ENCODE measurements around the gene MYL3. TPM values are rescaled to one million over a fixed set of nuclear protein-coding genes. Genes with fewer than 3 reads are reported as not detected.

The MYL3 gene
- total RNA-seq, 6 donors from 2014 or later: 1.2 to 6.3 (median 2.6) TPM

GRCh38 chr3:46897829-46898320, 34.6 kb upstream of the MYL3 start:
- ATAC-seq (ENCODE audit: low FRiP score in 2 of 2): no peak
- DNase-seq: peak in 1 of 2 donors; percentile 44
- Histone ChIP-seq H3K4me1 (peaks cover 17 to 24% (median 22%) of the 10 kb centered on the region in 4 donors), H3K27ac (no peak overlapping the region), H3K27me3 (peaks cover 0 to 11% (median 4%) of the 10 kb centered on the region in 4 donors), H3K4me3 (no peak overlapping the region), H3K36me3 (no peaks in the 10 kb centered on the region), H3K9me3 (no peaks in the 10 kb centered on the region)
- no peak for TF ChIP-seq CTCF (IDR thresholded peaks at IDR 0.05)
- TF ChIP-seq POLR2A (IDR thresholded peaks at IDR 0.05): no peak
- TF ChIP-seq EP300 (IDR thresholded peaks at IDR 0.05): no peak
- no peak for TF ChIP-seq POLR2AphosphoS5 (IDR thresholded peaks at IDR 0.05)
- WGBS, 2 donors: 75 to 76% methylated on average over 13 to 15 of the region's 15 CpGs

GRCh38 chr3:46897031-46897430, 33.8 kb upstream of the MYL3 start:
- Histone ChIP-seq H3K27ac (no peak overlapping the region), H3K4me3 (no peak overlapping the region), H3K36me3 (no peaks in the 10 kb centered on the region), H3K27me3 (peaks cover 0 to 11% (median 4%) of the 10 kb centered on the region in 4 donors), H3K9me3 (no peaks in the 10 kb centered on the region), H3K4me1 (peaks cover 23 to 33% (median 30%) of the 10 kb centered on the region in 4 donors)
- no peak for ATAC-seq (ENCODE audit: low FRiP score in 2 of 2)
- WGBS, 2 donors: 83 to 96% methylated on average over 2 of the region's 2 CpGs
- no peak for DNase-seq
- TF ChIP-seq POLR2A (IDR thresholded peaks at IDR 0.05) (no peak), EP300 (IDR thresholded peaks at IDR 0.05) (no peak), POLR2AphosphoS5 (IDR thresholded peaks at IDR 0.05) (no peak), CTCF (IDR thresholded peaks at IDR 0.05) (no peak)

GRCh38 chr3:46896386-46896785, 33.1 kb upstream of the MYL3 start:
- H3K36me3 ChIP-seq: no peaks in the 10 kb centered on the region
- no peak overlapping the region for H3K4me3 ChIP-seq
- TF ChIP-seq POLR2AphosphoS5 (IDR thresholded peaks at IDR 0.05) (no peak), EP300 (IDR thresholded peaks at IDR 0.05) (no peak), CTCF (IDR thresholded peaks at IDR 0.05) (no peak), POLR2A (IDR thresholded peaks at IDR 0.05) (no peak)
- no peaks in the 10 kb centered on the region for H3K9me3 ChIP-seq
- DNase-seq (peak in 1 of 2 donors; percentile 55), ATAC-seq (ENCODE audit: low FRiP score in 2 of 2) (no peak)
- peaks cover 29 to 37% (median 36%) of the 10 kb centered on the region in 4 donors for H3K4me1 ChIP-seq
- no peak overlapping the region for H3K27ac ChIP-seq
- WGBS, 2 donors: 76 to 88% methylated on average over 3 to 5 of the region's 5 CpGs
- H3K27me3 ChIP-seq: peaks cover 0 to 11% (median 4%) of the 10 kb centered on the region in 4 donors

- peaks cover 34 to 37% (median 37%) of the 10 kb centered on the region in 4 donors for H3K4me1 ChIP-seq
- no peak overlapping the region for H3K27ac ChIP-seq
- H3K4me3 ChIP-seq: no peak overlapping the region
- 77 to 91% methylated on average over 1 to 4 of the region's 4 CpGs for WGBS, 2 donors
- TF ChIP-seq CTCF (IDR thresholded peaks at IDR 0.05) (no peak), POLR2A (IDR thresholded peaks at IDR 0.05) (no peak), EP300 (IDR thresholded peaks at IDR 0.05) (no peak), POLR2AphosphoS5 (IDR thresholded peaks at IDR 0.05) (no peak)
- H3K36me3 ChIP-seq: no peaks in the 10 kb centered on the region
- DNase-seq (no peak), ATAC-seq (ENCODE audit: low FRiP score in 2 of 2) (no peak)
- no peaks in the 10 kb centered on the region for H3K9me3 ChIP-seq
- H3K27me3 ChIP-seq: peaks cover 0 to 11% (median 4%) of the 10 kb centered on the region in 4 donors
These were observed 32.5 kb upstream of the MYL3 start for GRCh38 chr3:46895761-46896160.

GRCh38 chr3:46895204-46895660, 32.0 kb upstream of the MYL3 start:
- Histone ChIP-seq H3K4me1 (peaks cover 34 to 37% (median 37%) of the 10 kb centered on the region in 4 donors), H3K27ac (peak overlapping the region in 1 of 4 donors; percentile 32), H3K36me3 (no peaks in the 10 kb centered on the region), H3K27me3 (peaks cover 0 to 11% (median 4%) of the 10 kb centered on the region in 4 donors), H3K9me3 (no peaks in the 10 kb centered on the region), H3K4me3 (no peak overlapping the region)
- ATAC-seq (ENCODE audit: low FRiP score in 2 of 2) (peak; percentile 27 to 75), DNase-seq (peak; percentile 61 to 90)
- 18% methylated on average over 5 of the region's 5 CpGs for WGBS, 2 donors
- peak; percentile 75 to 90 (median 87) for TF ChIP-seq CTCF (IDR thresholded peaks at IDR 0.05)
- no peak for TF ChIP-seq POLR2AphosphoS5 (IDR thresholded peaks at IDR 0.05)
